ENCODE results near the gene HSD17B12.

HSD17B12 gene

DNA sequence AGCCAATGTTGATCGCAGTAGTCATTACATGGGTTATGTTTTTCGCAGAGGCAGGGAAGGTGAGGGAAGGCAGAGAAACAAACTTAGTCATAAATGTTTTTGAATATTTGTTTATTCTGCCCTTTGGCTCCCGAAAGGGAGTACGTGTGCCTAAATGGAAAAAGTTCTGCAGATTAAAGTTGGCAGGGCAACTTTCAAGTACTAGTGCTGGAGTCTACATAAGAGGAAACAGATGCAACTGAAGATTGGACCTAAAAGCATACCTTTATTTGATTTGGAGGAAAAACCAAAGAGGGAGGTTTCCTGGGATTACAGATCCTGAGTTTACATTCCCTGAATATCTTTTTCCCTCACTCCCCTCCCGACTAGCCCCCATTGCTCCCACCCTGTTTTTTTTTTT is 5.7 kb downstream of the HSD17B12 start:
- H3K4me3 ChIP-seq (ENCODE audit: low read depth, low read length), result no peak overlapping the region
- ChIA-PET POLR2A (no interaction called here), CTCF (interaction anchor here (0.9 to 1.1 kb wide), 2 partner anchors 22 to 39 kb away, joined by 5 to 7 read pairs; no protein-coding TSS in a partner anchor)
- TF ChIP-seq, protein P1, sequence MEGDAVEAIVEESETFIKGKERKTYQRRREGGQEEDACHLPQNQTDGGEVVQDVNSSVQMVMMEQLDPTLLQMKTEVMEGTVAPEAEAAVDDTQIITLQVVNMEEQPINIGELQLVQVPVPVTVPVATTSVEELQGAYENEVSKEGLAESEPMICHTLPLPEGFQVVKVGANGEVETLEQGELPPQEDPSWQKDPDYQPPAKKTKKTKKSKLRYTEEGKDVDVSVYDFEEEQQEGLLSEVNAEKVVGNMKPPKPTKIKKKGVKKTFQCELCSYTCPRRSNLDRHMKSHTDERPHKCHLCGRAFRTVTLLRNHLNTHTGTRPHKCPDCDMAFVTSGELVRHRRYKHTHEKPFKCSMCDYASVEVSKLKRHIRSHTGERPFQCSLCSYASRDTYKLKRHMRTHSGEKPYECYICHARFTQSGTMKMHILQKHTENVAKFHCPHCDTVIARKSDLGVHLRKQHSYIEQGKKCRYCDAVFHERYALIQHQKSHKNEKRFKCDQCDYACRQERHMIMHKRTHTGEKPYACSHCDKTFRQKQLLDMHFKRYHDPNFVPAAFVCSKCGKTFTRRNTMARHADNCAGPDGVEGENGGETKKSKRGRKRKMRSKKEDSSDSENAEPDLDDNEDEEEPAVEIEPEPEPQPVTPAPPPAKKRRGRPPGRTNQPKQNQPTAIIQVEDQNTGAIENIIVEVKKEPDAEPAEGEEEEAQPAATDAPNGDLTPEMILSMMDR (IDR thresholded peaks at IDR 0.05; ENCODE audit: insufficient read depth, low read length, missing control alignments), result no peak
- no peak for DNase-seq (ENCODE audit: low read depth, low spot score)

DNA sequence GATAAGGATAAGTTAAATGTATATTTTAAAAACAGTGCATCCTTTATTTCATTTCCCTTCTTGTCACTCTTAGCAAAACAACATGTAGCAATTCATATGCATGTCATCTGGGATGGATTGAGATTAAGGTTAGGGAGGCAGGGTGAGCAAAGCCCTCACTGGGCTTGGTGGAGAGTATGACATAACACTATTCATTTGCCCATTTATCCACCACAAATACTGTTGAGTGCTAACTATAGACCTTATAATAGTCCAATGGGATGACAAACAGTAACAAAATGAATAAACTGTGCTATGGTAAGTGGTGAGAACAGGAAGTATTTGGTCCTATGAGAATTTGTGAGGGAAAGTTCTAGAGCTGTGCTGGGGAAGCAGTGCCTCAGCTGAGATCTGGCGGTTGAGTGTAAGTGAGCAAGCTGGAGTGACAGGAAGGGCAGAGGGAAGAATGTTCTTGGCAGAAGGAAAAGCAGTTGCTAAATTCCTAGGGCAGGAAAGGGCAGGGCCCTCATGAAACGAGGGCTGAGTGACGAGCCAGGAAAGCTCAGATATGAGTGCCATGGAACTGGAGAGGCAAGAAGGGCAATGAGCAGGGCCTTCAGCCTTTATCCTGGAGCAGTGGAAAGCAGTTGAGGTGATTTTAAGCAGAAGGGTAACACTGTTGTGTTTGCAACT is 6.7 kb downstream of the HSD17B12 start:
- TF ChIP-seq, protein P1 (IDR thresholded peaks at IDR 0.05; ENCODE audit: insufficient read depth, low read length, missing control alignments), result no peak
- H3K4me3 ChIP-seq (ENCODE audit: low read depth, low read length), result no peak overlapping the region
- DNase-seq (ENCODE audit: low read depth, low spot score), result no peak
- ChIA-PET CTCF (interaction anchor here (0.9 kb wide), 1 partner anchor 38 kb away, joined by 7 read pairs; no protein-coding TSS in a partner anchor), POLR2A (no interaction called here)

DNA sequence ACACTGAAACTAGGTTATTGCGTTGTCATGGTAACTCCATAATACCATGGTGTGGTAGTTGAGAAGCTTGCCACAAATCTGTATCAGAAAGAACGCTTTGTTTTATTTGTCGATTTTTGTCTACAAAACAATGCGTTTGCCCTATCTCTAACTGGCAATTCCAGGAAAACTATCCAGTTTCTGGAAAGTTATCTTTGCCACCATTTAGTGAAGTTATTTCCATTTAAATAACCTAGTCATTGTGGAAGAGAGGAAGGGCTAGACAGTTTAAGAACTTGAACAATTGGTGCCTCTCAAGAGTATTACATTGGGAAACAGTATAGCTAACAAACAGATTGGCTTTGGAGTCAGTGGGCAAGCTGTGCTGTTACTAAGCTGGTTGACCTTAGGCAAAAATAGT is 7.9 kb downstream of the HSD17B12 start:
- POLR2A ChIA-PET, result no interaction called here
- CTCF ChIA-PET, result interaction anchor here (1.4 kb wide), 1 partner anchor 117 kb away, joined by 3 read pairs; no protein-coding TSS in a partner anchor
- TF ChIP-seq, protein P1 (IDR thresholded peaks at IDR 0.05; ENCODE audit: insufficient read depth, low read length, missing control alignments), result no peak
- no peak overlapping the region for H3K4me3 ChIP-seq (ENCODE audit: low read depth, low read length)
- DNase-seq (ENCODE audit: low read depth, low spot score), result no peak

DNA sequence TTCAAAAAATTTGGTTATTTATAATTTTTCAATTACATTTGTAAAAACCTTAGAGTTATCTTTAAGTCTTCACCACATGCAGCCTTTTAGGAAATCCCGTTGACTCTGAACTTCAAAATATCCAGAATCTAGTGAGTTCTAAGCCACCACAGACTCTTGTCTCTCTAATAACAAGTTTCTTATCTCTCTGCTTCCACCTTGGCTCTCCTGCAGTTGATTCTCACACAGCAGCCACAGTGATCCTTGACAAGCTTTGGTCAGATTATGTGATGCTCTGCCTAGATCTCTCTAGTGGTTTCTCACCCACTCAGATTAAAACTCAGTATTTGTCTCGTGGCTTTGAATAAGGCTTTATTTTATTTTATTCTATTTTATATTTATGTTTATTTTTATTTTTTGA is 8.6 kb downstream of the HSD17B12 start:
- ChIA-PET CTCF (interaction anchor here (1.4 kb wide), 1 partner anchor 118 kb away, joined by 3 read pairs; no protein-coding TSS in a partner anchor), POLR2A (no interaction called here)
- TF ChIP-seq, protein P1 (IDR thresholded peaks at IDR 0.05; ENCODE audit: insufficient read depth, low read length, missing control alignments), result no peak

DNA sequence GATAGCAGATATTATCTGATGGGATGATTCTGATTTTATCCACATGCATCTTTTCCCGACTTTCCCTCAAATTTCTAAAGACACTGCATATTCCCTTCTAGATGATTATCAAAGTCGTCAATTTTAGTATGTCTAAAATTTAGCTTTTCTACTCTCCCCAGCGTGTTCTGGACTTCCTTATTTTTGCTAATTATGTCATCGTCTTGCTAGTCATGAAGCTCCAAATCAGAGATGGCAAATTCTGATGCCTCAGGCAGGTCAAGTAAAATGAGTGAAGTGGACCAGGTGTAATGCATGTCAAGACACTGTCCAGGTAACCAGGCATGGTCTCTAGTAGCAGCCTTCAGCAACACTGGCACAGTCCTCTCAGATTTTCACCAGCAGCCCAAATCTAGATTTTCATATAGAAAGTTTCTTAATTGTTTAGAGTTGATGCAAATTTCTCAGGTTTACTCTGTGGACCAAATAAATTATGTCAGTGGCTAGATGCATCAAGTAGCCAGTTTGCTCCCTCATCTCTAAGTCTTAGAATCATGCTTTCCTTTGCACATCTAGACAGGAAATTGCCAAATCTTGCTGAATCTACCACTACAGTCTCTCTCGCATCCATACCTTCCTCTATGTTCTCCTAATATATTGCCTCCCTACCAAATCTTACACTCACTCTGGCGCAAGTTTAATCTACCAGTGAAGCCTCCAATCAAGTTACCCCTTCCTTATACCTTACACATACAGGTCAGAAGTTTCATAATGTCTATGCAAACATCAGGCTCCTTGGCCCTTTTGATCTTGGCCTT is 10.6 kb downstream of the HSD17B12 start:
- DNase-seq (ENCODE audit: low read depth, low spot score), result no peak
- no peak overlapping the region for H3K4me3 ChIP-seq (ENCODE audit: low read depth, low read length)
- TF ChIP-seq, protein P1 (IDR thresholded peaks at IDR 0.05; ENCODE audit: insufficient read depth, low read length, missing control alignments), result no peak
- ChIA-PET CTCF (interaction anchor here (1.0 kb wide), 1 partner anchor 7 kb away, joined by 3 read pairs; no protein-coding TSS in a partner anchor), POLR2A (no interaction called here)

More for the DNA sequence above, 8.6 kb downstream of the HSD17B12 start:
- no peak for DNase-seq (ENCODE audit: low read depth, low spot score)
- no peak overlapping the region for H3K4me3 ChIP-seq (ENCODE audit: low read depth, low read length)

DNA sequence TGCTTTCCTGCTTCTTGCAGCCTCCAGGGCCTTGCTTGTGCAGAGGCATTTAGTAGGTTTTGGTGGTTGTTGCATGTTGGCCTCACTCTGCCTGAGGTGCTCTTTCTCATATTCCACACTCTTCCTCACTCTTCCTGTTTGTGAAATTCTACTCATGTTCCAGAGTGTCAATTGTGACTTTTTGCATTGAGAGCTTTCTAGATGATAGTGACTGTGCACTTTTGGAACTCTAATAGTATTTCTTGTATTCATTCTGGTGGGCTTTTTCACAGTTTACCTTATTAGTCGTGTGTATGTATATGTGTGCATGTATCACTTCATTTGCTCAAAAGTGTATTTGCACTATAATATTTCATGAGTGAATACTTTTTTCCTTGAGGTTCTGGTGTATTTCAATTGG is 11.3 kb downstream of the HSD17B12 start:
- ChIA-PET POLR2A (no interaction called here), CTCF (no interaction called here)
- no peak for DNase-seq (ENCODE audit: low read depth, low spot score)
- TF ChIP-seq, protein P1 (IDR thresholded peaks at IDR 0.05; ENCODE audit: insufficient read depth, low read length, missing control alignments), result no peak
- H3K4me3 ChIP-seq (ENCODE audit: low read depth, low read length), result no peak overlapping the region

All from AG04449 (cell line).